ENCODE results near the gene IBTK. TPM values are rescaled to one million over a fixed set of nuclear protein-coding genes. Genes with fewer than 3 reads are reported as not detected.

The IBTK gene
- total RNA-seq, 1 experiment from 2014 or later: 17.1 TPM

GRCh38 chr6:82246370-82246769, 1.2 kb downstream of the IBTK start:
- no CpG with 5 or more reads among the region's 12 CpGs for WGBS (ENCODE audit: extremely low coverage, insufficient read length, low lambda C conversion rate)
- peaks cover 4% of the 10 kb centered on the region; the same call in 1 of the 2 replicates for H3K4me1 ChIP-seq (ENCODE audit: insufficient read depth, low read length)
- H3K4me1 Mint-ChIP-seq: peaks cover 26 to 27% of the 10 kb centered on the region in 2 experiments
- no peaks in the 10 kb centered on the region for H3K27me3 Mint-ChIP-seq (ENCODE audit: low read depth)
- no peak overlapping the region for H2BK120ac ChIP-seq (ENCODE audit: low read depth, low read length, poor library complexity, severe bottlenecking)
- H2BK5ac ChIP-seq (ENCODE audit: insufficient read length, low read length): no peak overlapping the region
- no peak for TF ChIP-seq CTCF (conservative IDR thresholded peaks at IDR 0.05)
- peak overlapping the region in 2 of 3 experiments; percentile 38 to 93; a peak in 4 of 7 replicates for H3K27ac Mint-ChIP-seq
- H3K18ac ChIP-seq (ENCODE audit: insufficient read length, low read depth, low read length): no peak overlapping the region
- peak overlapping the region; percentile 78 for H3K4me2 ChIP-seq (ENCODE audit: insufficient read depth, insufficient read length, low read length)
- peaks cover 5 to 27% (median 5%) of the 10 kb centered on the region in 3 experiments; a peak in 5 of 7 replicates for H3K36me3 Mint-ChIP-seq (ENCODE audit: insufficient read depth in 1 of 3, low read depth in 3 of 3)
- H3K9me3 ChIP-seq (ENCODE audit: control insufficient read depth, low read depth, low read length): no peaks in the 10 kb centered on the region
- peaks cover 2% of the 10 kb centered on the region for H3K79me1 ChIP-seq (ENCODE audit: insufficient read depth, low read depth, low read length, poor library complexity, severe bottlenecking)
- no peak overlapping the region for H4K5ac ChIP-seq (ENCODE audit: insufficient read length, low read depth, low read length)
- no peak overlapping the region for H2AK5ac ChIP-seq (ENCODE audit: insufficient read length, low read length)
- no peak overlapping the region for H2BK12ac ChIP-seq (ENCODE audit: insufficient read length, low read depth, low read length)
- H4K91ac ChIP-seq (ENCODE audit: insufficient read length, low read depth, low read length): no peak overlapping the region
- H4K20me1 ChIP-seq (ENCODE audit: control insufficient read depth, insufficient read depth, insufficient read length): no peaks in the 10 kb centered on the region
- peak overlapping the region; percentile 93 to 97 for H3K4me3 Mint-ChIP-seq
- no peak overlapping the region for H4K8ac ChIP-seq (replicated peaks; ENCODE audit: insufficient read length, low read depth, low read length)
- no peak overlapping the region for H3T11ph ChIP-seq (ENCODE audit: low read length)
- no peak overlapping the region for H2BK15ac ChIP-seq (ENCODE audit: low read depth, low read length)
- no peak overlapping the region for H2AFZ ChIP-seq (ENCODE audit: low read length)
- H3K23me2 ChIP-seq (ENCODE audit: insufficient read length, low read depth, low read length, poor library complexity, severe bottlenecking): peaks cover 10% of the 10 kb centered on the region
- H3K27me3 ChIP-seq (ENCODE audit: insufficient read depth, low read length): no peaks in the 10 kb centered on the region
- H3K56ac ChIP-seq (ENCODE audit: insufficient read length, low read depth, low read length): no peak overlapping the region
- no peak for DNase-seq
- H3K14ac ChIP-seq (ENCODE audit: insufficient read depth, low read length): no peak overlapping the region
- H3K27ac ChIP-seq (ENCODE audit: insufficient read length, low read depth, low read length): no peak overlapping the region
- no peak overlapping the region for H3K9ac ChIP-seq (ENCODE audit: extremely low read depth, insufficient read length, low read length)
- H3K4ac ChIP-seq (ENCODE audit: low read depth, low read length): no peak overlapping the region
- H2BK20ac ChIP-seq (ENCODE audit: low read depth, low read length, poor library complexity, severe bottlenecking): no peak overlapping the region
- no peak overlapping the region for H3K23ac ChIP-seq (ENCODE audit: insufficient read length, low read depth, low read length)
- H3K79me2 ChIP-seq (ENCODE audit: insufficient read depth, low read length): peaks cover 10% of the 10 kb centered on the region; the same call in 1 of the 2 replicates
- H3K9me3 Mint-ChIP-seq: 0 out of 5 replicates have a peak, but pooled peaks cover 0 to 3% of the 10 kb centered on the region in 2 experiments

Data from H9 (cell line).